Head of caudate nucleus (tissue), 42 donors: Measurements from ENCODE around the gene S100B.

Experiments
- DNase-seq, 42 donors: peaks; one replicate each; pipeline versions ENCODE4 v3.0.0 to v3.0.0-alpha.2; 2020 to 2021; ENCODE audit warnings: mixed read lengths in 7 of 42
- intact Hi-C: fragments of 100-400 bp; cut with DNase I; formaldehyde crosslinking; loops from one replicate; pipeline ENCODE4 v1.15.0; 2022

S100B gene

DNA sequence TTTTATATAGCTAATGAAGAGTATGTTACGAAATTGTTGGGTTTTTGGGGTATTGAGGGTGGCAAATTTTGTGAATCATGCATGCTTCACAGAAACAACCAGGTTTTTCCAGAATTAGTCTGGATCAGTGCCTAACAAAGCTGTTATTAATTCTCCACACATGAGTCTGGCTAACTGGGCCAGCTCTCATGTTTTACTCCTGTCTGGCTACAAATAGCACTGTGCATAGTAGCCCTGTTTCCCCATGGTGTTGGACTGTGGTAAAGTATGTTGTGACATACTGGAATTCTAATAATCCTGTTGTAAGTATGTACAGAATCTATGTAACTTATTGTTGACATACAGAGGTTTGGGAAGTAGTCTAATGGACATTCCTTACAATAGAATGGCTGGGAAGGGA lies 35.8 kb downstream of the S100B start:
- DNase-seq = no peak
- intact Hi-C loops = no loop called here

- DNase-seq = no peak
- intact Hi-C loops = no loop called here
These were observed 36.3 kb downstream of the S100B start for GRCh38 chr21:46568562-46568961.

GRCh38 chr21:46567348-46567747 lies 37.5 kb downstream of the S100B start:
- no peak for DNase-seq
- intact Hi-C loops = no loop called here

DNA sequence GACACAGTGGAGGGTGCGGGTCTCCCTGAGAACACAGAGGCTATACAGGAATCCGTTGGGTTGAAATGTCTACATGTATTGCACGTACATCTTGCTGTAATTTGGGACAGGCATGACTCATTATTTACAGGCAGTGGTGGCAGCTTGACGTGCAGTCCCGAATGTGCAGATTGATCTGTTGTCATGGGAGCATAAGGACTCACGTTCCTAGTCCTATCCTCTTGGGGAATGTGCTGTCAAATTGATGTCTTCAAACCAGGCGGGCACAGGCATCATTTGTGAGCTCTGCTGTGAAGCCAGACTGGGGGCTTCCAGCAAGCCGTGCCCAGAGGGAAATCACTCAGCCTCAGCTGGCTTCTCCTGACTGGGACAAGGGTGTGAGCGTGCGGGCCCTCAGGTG lies 40.5 kb downstream of the S100B start:
- DNase-seq = peak in 2 of 42 donors; percentile 17 to 29
- intact Hi-C loops = no loop called here

- intact Hi-C loops = no loop called here
- DNase-seq = no peak
These were observed 41.8 kb downstream of the S100B start for GRCh38 chr21:46562964-46563607.

DNA sequence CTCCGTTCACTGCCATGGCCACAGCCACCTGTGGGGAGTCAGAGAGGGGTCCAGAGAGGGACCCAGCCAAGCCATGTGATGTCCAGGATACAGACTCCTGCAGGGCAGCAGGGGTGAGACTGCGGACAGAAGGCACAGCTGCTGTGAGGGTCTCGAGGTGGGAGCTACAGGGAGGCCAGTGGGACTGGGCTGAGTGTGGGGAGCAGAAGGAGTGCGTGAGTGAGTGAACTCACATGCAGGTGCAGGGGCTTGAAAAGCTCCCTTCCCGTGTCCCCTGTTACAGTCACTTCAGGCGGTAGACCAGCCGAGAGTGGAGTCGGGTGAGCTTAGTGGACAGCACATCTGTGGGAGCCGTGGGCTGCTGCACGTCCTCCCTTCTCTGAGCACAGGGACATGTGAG lies 42.4 kb downstream of the S100B start:
- intact Hi-C loops = no loop called here
- no peak for DNase-seq

DNA sequence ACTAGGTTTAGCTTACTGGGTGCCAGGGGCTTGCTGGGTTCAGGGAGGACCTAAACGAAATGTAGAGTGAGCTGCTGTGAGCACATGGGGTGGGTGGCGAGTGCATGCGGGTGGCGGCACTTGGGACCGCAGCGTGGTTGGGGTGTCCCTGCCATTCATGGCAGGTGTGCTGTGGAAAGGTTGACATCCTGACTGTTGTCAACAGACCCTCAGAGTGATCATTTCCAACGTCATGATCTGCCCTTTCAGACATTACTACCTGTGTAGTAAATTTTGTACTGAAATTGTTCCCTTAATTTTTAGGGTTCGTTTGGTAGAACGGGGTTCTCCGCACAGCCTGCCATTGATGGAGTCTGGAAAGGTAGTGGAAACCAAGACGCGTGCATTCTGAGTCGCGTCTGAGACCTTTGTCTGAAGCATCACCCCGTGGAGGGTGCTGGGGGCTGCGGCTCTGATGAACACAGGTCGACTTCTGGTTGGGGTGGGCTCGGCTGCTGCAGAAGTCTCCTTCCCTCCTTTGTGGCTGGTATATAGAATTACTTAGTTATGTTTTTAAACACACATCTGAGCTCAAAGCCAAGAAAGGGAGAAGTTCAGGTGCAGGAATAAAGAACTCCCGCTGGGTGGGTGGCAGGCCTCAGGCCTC lies 43.3 kb downstream of the S100B start:
- no peak for DNase-seq
- intact Hi-C loops = no loop called here

DNA sequence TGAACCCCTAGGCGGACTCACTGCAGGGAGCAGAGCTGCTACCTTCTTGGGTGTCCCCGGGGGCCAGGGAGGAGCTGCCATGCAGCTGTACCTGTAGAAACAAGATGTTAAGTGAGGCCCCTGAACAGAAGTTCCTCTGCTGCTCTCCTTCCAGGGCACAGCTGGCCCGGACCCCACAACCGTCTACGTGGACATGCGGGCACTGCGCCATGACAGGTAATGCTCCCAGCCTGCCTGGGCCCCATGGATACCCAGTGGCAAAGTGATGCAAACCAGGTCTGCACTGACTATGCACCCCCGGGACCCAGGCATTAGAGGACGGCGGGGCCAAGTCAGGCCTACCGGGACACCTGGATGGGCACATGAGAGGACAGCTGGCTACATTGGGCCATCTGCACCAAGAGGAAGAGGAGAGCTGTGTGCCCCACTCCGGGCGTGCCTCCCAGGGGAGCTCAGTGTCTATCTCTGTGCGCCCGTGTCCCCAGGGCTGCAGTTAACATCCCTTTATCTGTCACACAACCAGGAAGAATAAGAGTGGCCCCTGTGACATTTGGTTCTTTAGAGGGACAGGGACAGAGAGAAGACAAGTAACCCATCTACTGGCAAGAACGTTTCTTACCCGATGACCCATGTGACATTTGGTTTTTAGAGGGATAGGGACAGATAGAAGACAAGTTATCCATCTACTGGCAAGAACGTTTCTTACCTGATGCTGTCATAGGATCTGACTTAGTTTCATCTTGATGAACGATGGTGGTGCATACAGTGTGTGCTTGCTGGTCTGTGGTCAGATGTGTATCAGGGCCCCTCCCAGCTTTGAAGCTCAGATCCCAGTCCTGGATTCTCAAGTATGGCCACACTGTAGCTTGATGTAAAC lies 44.1 kb downstream of the S100B start:
- intact Hi-C loops = no loop called here
- DNase-seq = peak in 1 of 42 donors; percentile 0

GRCh38 chr21:46559291-46559983 lies 45.4 kb downstream of the S100B start:
- DNase-seq = peak in 9 of 42 donors; percentile 27 to 68 (median 45)
- intact Hi-C loops = no loop called here

DNA sequence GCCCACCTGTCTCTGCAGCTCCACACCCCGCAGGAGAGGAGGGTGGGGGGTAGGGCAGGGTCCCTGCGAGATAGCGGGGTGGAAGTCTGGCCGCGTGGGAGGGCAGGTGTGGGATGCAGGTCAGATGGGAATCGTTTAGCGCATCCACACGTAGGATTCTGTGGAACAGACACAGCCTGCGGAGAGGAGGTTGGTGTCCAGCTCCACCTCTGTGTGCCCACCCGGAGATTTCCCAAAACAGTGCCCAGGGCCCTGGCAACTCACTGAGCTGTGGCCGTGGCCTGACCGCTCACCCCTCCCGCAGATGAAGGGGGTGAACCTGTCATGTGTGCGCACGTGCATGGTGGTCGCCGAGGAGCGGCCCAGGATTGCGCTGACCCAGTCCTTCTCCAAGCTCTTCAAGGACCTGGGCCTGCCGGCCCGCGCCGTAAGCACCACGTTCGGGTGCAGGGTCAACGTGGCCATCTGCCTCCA lies 46.9 kb downstream of the S100B start:
- no peak for DNase-seq
- intact Hi-C loops = no loop called here

- no peak for DNase-seq
- intact Hi-C loops = no loop called here
These were observed 47.4 kb downstream of the S100B start for GRCh38 chr21:46557469-46557868.

DNA sequence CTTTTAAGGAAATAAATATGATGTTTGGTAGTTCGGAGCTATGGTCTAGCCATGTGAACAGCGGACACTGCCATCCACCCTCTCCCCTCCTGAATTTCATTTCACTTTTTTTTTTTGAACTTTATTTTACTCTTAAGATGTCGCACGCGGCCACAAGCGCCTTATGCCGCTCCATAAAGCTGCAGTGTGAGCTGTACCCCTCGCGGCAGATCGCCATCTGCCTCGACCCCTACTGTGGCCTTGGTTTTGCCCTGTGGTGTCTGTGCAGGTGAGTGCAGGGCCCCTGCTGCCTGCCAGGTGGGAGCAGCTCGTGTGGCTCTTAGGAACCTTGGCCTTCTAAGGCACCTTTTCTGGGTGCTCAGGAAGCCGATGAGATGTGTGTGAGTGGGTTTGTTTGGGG lies 48.1 kb downstream of the S100B start:
- intact Hi-C loops = no loop called here
- DNase-seq = no peak

DNA sequence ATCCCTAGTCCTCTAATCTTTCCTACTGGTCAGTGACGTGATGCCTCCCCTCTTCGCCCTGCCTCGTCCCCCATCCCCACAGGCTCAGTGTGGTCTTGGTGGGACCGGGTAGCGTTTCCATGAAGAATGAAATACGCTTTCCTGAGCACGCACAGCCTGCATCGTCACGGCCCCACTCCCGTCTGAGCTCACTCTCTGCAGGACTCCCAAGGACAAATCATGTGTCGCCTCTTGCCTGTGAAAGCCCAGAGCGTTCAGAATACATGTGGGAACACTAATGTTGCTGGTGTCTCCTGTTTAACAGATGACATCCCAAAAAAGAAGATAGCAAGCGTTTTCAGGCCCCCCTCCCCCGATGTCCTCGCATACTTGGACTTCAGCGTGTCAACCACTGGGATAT lies 49.2 kb downstream of the S100B start:
- intact Hi-C loops = no loop called here
- DNase-seq = no peak

- intact Hi-C loops = no loop called here
- no peak for DNase-seq
These were observed 49.7 kb downstream of the S100B start for GRCh38 chr21:46555225-46555617.

DNA sequence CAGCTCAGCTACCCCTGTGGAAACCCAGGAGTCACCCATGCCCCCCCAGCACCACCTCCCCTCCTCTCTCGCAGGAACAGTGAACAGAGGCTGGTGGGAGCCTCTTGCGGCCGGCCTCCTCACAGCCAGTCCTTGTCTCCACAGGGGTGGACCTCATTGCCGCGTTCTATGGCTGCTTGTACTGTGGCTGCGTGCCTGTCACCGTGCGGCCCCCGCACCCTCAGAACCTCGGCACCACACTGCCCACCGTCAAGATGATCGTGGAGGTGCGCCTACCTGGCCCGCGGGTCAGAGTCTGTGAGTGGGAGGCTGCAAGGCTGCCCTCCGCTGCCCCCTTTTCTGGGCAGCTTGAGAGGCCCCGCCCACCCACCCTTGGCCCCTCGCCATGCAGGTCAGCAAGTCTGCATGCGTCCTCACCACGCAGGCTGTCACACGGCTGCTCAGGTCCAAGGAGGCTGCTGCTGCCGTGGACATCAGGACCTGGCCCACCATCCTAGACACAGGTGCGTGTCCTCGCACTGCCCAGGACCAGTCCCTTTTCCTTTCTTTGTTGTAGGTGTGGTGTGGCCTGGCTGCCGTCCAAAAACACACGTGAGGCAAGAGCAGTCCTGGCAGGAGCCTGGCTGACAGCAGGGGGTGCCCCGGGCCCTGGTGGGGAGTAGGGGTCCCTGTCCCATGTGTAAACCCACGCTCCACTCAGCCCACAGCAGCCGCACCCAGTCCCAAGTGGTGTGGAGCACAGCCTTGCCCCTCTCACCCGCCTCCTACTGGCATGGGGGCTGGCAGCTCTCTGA lies 50.3 kb downstream of the S100B start:
- intact Hi-C loops = no loop called here
- no peak for DNase-seq

- no peak for DNase-seq
- intact Hi-C loops = no loop called here
These were observed 50.9 kb downstream of the S100B start for GRCh38 chr21:46553993-46554392.

GRCh38 chr21:46552865-46553379 lies 52.0 kb downstream of the S100B start:
- DNase-seq = no peak
- intact Hi-C loops = no loop called here

DNA sequence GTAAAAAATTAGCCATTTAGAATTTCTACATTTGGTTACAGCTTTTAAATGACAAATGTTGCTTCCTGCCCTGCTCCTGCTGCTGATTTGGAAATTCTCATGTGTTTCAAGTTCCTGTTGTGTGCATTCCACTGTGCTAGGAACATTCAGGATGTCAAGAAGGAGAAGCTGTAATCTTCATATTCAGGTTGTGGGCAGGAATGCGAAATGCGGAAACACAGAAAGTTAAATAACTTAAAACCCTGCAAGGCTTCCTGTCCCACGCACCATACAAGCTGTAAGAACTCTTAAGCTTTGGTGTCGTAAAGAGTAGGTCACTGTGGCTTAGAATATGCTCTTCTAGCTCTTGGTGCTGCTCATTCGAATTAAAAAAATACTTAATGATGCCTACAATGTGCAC lies 52.6 kb downstream of the S100B start:
- intact Hi-C loops = no loop called here
- peak in 6 of 42 donors; percentile 14 to 50 (median 29) for DNase-seq
